ENCODE data around the gene JAG1.
"Not testable (repeated sequence)": the region's sequence is repeated elsewhere in the genome, so short reads cannot be mapped to it uniquely, and the experiment has no call there.

JAG1 gene

DNA sequence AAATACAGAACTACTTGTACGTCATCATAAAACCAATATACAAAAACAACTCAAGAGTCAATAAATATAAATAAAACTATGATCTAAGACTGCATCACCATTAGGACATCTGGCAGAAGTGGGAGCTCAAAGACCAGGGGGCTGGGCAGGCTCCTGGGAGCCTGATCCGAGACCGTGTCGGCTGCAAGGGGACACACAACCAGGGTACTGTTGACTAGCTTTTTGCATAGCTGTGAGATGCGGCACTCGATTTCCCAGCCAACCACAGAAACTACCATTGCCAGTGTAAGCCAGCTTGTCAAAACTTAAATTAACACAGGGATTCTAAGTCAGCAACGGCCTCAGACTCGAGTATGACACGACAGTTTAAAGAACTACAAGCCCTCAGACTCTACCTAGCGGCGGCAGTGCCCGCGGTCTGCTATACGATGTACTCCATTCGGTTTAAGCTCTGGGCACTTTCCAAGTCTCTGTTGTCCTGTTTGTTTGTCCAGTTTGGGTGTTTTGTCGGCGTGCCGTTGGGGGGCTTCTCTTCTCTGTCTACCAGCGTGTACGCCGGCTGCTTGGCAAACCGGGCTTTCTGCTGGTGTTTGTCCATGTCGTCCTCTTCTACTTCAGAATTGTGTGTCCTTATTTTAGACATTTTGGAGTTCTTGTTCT is 34.6 kb downstream of the JAG1 start:
- no peak for DNase-seq (ENCODE audit: low read depth in 1 of 2, low spot score in 1 of 2)

DNA sequence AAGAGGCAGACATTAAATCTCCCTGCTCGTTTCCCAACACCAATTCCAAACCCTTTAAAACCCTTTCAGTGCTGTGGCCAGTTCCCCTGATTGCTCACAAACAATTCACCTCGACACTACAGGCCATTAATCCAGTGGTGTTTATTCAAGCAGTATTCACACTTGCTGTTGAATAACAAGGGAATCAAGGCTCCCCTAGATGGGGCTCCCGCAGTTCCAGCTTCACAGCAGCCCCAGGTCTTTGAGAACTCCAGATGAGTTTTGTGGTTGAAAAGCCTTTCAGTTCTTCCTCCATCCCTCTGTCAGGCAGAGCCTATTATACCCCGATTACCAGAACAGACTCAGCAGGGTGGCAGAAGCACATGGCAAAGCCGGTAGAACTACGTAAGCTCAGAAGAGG is 36.2 kb downstream of the JAG1 start:
- DNase-seq (ENCODE audit: low read depth in 1 of 2, low spot score in 1 of 2): no peak

DNA sequence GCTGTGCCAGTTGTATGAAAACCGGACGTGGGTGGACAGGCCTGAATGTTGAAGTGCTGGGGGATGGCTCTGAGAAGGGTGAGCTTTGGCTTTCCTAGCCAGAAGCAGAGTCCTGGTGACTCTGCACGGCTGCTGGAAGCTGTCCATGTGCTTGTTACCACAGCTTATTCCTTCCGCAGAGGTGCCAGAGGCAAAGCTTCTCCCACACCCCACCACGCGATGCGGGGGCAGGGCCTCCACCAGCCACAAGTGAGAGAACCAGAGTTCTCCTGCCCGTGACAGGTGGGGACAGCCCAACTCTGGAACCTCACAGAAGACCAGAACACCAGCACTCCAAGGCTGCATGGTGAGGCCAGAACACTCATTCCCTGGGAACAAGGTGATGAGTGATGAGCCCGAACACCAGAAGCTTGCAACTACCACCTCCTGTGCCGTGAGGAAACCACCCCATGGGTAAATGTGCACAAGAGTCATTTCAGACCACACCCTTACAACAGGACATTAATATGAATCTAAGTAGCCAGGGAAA is 36.7 kb downstream of the JAG1 start:
- no peak for DNase-seq (ENCODE audit: low read depth in 1 of 2, low spot score in 1 of 2)

DNA sequence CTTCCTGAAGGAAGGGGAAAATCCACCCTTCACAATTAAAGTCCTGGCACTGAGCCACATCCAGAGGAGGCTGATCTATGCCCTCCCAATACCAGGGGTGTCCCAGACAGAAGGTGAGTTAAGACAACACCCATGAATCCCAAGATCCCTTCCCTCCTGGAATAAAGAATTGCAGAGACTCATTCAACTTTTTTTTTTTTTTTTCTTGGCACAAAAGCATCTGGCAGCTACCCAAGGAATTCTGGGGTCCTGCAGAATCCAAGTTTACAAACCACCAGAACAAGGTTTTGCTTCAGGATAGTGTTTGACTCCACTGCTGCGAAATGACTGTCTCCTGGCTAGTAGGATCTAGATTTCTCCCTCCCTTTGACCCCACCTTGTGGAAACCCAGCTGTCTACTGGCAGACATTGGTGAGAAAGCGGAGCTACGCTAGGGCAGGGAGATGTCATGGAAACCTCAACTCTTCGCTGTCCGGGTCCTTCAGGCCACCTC is 37.4 kb downstream of the JAG1 start:
- no peak for DNase-seq (ENCODE audit: low read depth in 1 of 2, low spot score in 1 of 2)

DNA sequence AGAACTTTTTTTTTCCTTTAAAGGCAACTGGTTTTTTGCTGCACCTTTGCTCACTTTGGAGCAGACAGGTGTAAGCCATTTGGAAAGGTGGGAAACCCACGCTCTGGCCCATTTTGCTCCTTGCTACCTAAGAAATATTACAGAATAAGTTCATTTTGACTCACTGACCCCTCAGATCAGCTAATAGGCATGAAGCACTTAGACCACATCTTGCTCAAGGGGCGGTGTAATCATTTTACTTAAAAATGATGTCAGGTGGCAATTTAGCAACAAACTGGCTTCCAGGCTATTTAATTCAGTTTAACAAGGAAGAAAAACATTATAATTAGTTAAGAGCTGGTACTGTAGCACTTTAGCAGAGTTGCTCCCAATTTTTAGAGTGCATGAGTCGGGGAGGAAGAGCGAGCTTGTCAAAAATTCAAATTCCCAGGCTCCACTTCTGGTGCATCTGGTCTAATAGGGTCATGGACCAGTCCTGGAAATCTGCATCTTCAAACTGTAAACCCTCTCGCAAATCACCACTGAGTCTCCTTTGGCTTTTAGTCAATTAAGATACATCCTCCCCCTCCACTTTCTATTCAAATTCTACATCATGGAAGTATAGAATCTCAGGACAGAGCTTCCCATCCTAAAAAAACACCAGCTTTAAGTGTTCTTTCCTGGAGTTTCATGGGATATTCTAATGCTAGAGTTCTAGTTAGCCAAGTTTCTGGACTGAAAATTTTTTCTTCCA is 38.2 kb downstream of the JAG1 start:
- no peak for DNase-seq (ENCODE audit: low read depth in 1 of 2, low spot score in 1 of 2)

DNA sequence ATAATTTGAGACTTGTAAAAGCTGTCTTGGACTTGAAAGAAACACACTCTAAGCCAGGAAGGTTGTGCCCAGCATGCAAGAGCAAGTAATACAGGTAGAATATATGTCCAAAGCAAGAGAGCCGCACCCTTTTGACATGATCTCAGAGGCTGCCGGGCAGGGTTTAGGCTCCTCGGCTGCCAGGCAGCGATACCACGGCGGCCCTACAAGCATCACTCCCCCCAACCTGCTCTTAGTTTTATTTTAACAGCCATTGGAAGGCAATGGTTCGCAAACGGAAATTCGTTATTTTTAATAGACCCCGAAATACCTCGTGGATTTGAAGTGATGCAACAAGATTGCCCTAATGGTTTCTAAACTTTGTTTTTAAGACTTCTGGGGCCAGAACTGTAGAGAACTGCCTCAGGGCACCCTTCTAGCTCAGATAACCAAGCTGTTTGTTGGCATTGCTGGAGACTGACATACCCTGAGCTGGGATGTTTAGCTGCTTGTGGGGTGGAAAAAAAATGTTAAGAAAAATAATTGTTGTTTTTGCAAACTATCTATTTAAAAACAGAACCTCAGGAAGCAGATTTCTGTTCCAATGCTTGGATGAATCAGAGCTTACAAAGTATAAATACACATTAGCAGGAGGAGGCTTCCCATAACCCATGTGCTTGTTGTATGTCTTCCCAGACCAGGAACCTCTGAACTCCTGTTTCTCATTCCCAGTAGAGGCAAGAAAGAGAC is 39.0 kb downstream of the JAG1 start:
- no peak for DNase-seq (ENCODE audit: low read depth in 1 of 2, low spot score in 1 of 2)

DNA sequence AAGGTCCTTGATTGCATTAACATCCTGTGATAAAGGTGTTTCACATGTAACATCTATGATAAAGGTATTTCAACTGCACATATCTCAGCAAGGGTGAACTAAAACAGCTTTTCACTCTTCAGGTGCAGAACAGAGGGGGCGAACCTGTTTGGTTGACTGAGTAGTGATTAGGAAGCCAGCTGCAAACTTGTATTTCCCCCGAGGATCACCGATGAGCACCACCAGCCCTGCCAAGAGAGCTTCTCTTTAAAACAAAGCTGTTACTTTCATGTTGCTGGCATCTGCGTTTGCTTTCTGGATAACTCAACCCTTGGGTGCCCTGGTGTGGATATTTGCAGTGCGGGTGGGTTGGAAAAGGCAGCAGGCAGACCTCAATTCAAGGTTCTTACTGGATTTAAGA is 39.6 kb downstream of the JAG1 start:
- DNase-seq (ENCODE audit: low read depth in 1 of 2, low spot score in 1 of 2): no peak

DNA sequence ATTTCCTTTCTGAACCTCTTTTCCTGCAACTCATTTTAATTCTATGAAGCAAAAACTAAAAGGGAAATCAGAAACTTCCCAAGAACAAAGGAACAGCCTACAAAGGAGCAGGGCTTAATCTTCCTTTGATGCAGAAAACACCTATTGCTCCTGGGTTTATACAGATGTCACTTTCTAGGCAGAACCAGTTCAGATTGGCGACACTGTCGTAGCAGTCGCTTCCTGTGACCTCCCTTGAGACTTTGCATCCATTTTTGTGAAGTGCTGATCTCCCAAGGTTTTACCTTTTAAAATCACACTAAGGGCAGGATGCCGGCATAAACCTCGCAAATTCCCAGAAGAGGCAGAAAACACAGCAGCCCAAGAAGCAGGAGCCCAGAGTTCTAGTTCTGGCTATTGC is 40.1 kb downstream of the JAG1 start:
- DNase-seq (ENCODE audit: low read depth in 1 of 2, low spot score in 1 of 2): no peak

DNA sequence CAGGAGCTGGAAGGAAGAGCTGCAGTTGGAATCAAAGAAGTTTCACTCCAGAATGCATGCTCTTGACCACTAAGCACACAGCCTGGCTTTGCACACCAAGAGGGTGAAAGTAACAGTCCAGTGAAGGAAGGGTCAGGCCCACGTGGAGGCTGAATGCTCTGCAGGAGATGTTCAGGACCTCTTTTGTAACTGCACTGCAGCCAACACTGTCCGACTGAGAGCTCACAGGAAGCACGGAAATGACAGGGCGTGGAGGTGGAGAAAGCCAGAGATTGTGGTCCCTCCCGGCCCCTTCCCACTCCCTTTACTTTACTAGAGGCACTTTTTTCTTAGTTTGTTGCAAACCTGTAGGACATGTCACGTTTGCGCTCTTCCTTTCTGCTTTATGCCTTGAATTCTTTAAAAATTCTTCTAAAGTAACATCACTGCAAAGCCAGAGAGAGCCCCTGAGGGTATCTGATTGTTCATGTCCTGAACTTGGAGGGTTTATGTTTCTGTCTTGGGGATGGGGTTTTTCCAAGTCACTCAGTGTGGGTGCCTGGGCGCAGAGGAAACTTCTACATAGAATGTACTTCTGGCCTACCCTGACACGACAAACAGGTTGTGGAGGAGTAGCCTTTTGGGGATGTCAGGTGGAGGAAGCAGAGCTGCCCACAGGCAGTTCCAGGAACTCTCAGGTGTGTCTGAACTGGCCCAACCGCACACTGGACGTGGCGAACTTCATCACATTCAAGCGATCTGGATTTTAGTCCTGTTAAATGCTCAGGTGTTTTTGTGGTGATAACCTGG is 40.9 kb downstream of the JAG1 start:
- no peak for DNase-seq (ENCODE audit: low read depth in 1 of 2, low spot score in 1 of 2)

DNA sequence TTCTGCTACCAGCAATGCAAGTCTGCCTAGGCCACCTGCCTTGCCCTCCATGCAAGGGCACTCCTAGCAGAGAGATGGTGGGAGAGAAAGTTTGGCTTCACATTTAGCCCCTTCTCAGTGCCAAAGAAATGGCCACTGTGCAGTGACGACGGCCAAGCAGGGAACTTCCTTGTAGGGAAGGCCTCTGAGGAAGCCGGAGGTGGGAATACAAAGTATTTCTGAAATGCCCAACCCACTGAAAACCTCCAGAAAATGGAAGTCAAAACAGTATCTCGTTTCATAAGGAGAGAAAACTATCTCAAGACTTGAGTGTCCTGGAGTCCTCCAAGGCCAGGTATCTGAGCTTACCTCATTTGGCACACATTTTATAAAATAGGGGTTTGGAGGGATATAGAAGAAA is 42.7 kb downstream of the JAG1 start:
- DNase-seq (ENCODE audit: low read depth in 1 of 2, low spot score in 1 of 2): no peak

DNA sequence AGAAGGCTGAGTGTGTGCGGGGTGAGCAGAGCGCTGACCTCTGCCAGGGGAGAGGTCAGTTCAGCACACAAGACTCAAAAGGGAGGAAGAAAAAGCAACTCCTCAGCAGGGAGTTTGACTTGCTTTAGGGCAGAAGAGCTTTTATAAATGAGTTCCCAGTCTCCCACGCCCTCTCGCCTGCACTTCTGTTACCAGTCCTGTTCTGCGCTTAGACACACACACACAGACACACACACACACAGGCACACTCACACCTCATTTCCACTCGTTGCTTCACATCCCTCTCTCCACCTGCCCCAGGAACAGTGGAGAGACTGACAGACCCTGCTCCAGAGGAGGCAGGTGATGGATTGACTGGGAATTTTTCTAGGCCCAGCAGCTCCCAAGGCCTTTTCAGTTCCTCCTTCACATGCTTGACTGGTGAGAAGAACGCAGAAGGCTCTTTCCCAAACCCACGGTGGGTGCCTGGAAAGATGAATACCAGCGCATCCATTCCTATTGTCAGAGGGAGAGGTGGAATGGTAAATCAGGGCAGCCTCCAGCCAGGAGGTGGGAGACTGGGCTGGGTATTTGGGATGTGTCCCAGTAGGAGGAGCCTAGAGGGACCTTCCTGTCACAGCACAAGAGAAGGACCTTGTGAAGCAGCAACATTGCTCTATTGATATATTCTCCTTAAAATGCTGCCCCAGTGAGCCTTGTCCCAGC is 43.7 kb downstream of the JAG1 start:
- no peak for DNase-seq (ENCODE audit: low read depth in 1 of 2, low spot score in 1 of 2)

DNA sequence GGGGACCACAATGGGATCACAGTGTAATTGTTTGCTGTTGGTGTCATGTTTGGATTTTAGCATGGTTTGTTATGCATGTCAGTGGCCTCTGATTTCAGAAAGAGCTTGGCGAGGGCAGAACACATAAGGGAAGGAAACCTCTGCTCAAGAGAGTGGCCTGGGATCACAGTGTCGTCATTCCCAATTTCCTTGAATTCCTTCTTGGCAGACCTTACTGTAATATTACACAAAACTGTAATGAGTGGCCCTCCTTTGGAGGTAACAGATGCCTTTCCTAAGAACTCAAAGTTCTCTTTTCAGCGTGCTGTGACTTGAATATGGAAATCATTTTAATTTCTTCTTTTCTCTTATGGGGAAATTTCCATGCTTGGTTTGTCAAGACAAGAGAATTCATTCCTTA is 46.9 kb downstream of the JAG1 start:
- DNase-seq (ENCODE audit: low read depth in 1 of 2, low spot score in 1 of 2): no peak

DNA sequence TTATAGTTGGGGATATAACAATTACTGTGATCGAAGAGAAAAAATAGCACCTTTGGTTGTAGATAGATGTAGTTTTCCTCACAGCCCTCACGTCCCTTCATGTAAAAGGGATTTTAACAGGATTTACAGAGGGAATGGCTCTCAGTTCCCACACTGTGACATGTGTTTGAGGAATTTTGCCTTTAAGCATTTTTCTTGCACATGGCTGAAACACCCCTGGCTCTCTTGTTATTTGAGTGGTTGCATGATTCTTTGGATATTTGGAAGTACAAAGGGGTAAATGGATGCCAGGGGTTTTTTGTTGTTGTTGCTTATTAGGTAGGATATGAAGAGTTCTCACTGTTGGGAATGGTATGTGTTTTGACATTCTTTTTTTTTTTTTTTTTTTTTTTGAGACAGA is 48.2 kb downstream of the JAG1 start:
- DNase-seq (ENCODE audit: low read depth in 1 of 2, low spot score in 1 of 2): no peak

DNA sequence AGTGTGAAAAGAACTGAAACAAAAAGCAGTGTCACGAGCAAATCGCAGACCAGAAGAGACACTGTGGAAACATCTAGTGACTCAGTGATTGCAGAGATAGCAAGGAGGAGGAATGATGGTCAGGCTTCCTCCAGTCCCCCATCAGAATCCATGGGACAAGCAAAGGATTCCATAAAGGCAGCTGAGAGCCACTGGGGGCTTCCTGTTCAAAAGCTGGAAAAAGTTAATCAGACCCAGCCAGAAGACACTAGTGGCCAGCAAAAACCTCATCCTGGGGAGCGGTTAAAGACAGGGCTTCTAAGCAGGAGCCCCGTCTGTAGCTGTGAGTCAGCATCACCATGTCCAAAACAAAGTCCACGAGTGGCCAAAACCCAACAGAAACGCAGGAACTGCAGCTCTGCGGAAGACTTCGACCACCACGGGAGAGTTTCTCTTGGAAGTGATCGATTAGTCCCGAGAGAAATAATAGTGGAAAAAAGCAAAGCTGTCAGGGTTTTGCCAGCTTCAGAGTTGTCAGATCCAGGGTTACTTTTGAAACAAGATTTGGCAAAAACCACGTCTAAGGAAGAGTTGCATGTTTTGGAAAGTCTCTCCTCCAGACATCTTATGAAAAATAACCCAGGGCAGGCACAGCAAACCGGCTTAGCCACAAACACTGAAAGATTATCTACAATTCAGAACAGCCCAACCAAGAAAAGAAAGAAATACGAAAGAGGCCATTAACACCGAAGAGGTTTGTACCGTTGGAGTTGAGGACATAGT is 51.0 kb downstream of the JAG1 start:
- DNase-seq (ENCODE audit: low read depth in 1 of 2, low spot score in 1 of 2): no peak

DNA sequence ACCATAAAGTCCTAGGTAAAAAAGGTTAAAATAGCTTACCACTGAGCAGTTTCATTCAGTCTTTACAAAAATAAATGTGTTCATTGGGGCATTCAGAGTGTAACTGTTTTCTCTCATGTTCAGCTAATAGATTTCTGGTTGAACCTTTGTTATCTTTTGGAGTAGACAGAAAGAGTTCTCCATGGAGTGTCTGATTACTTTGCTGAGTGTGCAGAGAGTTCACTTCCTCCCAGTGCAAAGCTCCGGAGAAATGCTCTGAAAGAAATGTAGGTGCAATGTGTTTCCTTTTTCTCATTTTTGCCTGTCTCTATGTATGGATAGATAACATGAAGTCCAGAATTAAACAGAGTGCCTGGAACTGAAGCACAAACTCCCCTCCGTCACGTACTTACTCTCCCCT is 52.6 kb downstream of the JAG1 start:
- DNase-seq (ENCODE audit: low read depth in 1 of 2, low spot score in 1 of 2): no peak

DNA sequence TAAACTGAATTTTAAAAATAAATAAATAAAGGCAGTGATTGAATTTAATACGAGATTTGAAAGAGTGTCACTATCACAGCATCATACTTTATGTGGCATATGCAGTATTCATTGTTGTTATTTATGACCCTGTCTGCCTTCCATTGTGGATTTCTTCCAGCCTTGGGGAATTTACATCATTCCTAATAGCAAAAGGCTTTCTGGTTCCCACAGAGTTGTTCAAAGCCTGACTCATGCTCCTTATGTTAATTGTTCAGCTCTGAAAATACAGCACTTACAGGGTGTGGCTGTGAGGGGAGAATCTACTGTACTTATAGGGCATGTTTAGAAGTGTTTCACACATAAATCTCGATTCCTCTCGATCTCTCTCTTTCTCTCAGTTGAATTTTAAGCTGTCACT is 54.4 kb downstream of the JAG1 start:
- no peak for DNase-seq (ENCODE audit: low read depth in 1 of 2, low spot score in 1 of 2)

DNA sequence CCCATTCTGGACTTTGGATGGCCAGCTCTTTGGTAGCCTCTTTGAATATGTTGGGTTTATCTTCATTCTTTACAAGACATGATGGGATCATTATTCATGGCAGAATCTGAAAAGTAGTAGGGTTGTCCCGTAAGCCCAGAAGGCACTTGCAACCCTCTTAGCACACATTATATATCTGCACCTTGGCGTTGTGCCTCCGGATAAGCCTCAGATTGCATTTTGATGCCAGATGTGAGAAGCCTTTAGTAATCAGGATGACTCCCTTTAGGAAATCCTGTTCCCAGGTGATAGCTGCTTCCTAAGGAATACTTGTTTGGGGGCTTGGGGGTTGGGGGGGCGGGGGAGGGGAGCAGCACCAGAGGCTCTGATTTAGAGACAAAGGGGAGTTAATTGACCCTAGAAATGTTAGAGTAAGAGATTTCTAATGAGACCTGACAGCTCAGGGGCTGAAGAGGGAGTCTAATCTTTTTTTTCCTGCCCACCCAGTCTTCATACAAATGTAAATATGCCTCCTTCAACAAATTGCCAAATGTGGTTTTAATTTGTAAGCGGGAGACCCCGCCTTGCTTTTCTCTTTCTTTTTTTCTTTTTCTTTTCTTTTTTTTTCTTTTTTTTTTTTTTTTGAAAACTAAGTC is 55.1 kb downstream of the JAG1 start:
- DNase-seq (ENCODE audit: low read depth in 1 of 2, low spot score in 1 of 2): no peak

DNA sequence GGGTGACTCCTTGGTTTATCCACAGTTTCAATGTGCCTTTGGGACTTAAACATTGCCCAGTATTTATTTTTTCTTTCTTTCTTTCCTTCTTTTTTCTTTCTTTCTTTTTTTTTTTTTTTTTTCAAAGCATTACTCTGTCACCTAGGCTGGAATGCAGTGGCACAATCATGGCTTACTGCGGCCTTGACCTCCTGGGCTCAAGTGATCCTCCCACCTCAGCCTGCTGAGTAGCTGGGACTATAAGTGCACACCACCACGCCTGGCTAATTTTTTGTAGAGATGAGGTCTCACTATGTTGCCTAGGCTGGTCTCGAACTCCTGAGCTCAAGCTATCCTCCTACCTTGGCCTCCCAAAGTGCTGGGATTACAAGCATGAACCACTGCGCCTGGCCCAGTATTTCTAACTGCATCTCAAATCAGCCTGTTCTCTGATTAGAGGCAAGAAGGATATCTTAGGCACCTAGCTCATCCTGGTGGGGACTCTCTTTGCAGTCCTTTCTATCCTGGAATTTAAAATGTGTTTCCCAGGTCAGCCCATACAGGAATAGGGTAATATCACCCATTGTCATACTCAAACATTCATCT is 56.2 kb downstream of the JAG1 start:
- DNase-seq (ENCODE audit: low read depth in 1 of 2, low spot score in 1 of 2): not testable (repeated sequence)

DNA sequence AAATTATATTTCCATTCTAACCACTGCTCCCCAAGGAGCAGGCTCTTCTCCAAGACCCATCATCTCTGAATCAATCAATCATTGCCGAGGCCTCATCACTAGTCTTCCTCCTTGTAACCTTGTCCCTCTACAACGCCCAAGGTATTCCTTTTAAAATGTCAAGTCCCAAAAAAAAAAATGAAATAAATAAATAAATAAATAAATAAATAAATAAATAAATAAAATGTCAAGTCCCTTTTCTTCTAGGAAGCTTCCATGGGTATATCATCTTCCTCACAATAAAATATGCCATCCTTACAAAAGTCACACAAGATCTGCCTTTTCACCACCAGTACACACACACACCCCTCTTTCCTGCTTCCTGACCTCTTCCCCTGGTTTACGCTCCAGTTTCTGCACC is 57.6 kb downstream of the JAG1 start:
- no peak for DNase-seq (ENCODE audit: low read depth in 1 of 2, low spot score in 1 of 2)
